BJ (cell line): Measurements from ENCODE around the gene PRIM2. TPM values are rescaled to one million over a fixed set of nuclear protein-coding genes. Genes with fewer than 3 reads are reported as not detected.
"Not testable (repeated sequence)": the region's sequence is repeated elsewhere in the genome, so short reads cannot be mapped to it uniquely, and the experiment has no call there.

ENCODE experiments used
- CTCF ChIA-PET: fragments of 350-600 bp; formaldehyde crosslinking; extraction: SDS; loops from one replicate; lab custom pipeline; 2021; ENCODE audit warnings: antibody characterized with exemption, inconsistent platforms; lab: Yijun Ruan, JAX
- POLR2A ChIA-PET: fragments of 300-600 bp; sonication (Branson Sonifier 250); formaldehyde crosslinking; extraction: SDS; loops from one replicate; lab custom pipeline; 2021; ENCODE audit warnings: antibody characterized with exemption; lab: Charles Lee
- DNase-seq: peaks from one replicate; pipeline ENCODE4 v3.0.0-alpha.2; 2011; ENCODE audit warnings: low read depth
- H3K27me3 ChIP-seq: 2 replicates; pipeline ENCODE4 v1.6.0; 2011; ENCODE audit warnings: low read length; ENCODE audit not compliant: control insufficient read depth, insufficient read depth
- H3K36me3 ChIP-seq: 2 replicates; pipeline ENCODE4 v1.5.1; 2011; ENCODE audit warnings: low read length; ENCODE audit not compliant: control insufficient read depth, insufficient read depth
- H3K4me3 ChIP-seq: 2 replicates; pipeline ENCODE4 v1.5.1; 2011; ENCODE audit warnings: low read depth, mild to moderate bottlenecking, control low read depth, low read length
- CTCF ChIP-seq: IDR thresholded peaks from 2 replicates; pipeline ENCODE4 v1.5.1; 2011; ENCODE audit warnings: low read depth, mild to moderate bottlenecking, control low read depth, inconsistent platforms, low read length, moderate library complexity; ENCODE audit not compliant: insufficient read depth
- polyA plus RNA-seq: library from polyadenylated mRNA; depleted of rRNA; stranded (reverse); fragments of >200 nt; gene quantifications from 2 replicates; pipeline ENCODE4 v1.2.3, GENCODE V29; 2011

The PRIM2 gene
- polyA plus RNA-seq, 1 experiment = 12.5 TPM

GRCh38 chr6:57310817-57311157, 6.6 kb upstream of the PRIM2 start:
- CTCF ChIA-PET = no interaction called here
- POLR2A ChIA-PET = no interaction called here
- no peaks in the 10 kb centered on the region for H3K36me3 ChIP-seq

GRCh38 chr6:57311300-57312003, 6.0 kb upstream of the PRIM2 start:
- H3K27me3 ChIP-seq, H3K4me3 ChIP-seq, H3K36me3 ChIP-seq, DNase-seq, POLR2A ChIA-PET, CTCF ChIA-PET: not testable (repeated sequence)

More at GRCh38 chr6:57310817-57311157, 6.6 kb upstream of the PRIM2 start:
- no peak for DNase-seq
- no peaks in the 10 kb centered on the region for H3K27me3 ChIP-seq
- TF ChIP-seq CTCF = no peak
- H3K4me3 ChIP-seq = no peak overlapping the region

- Histone ChIP-seq H3K4me3 (no peak overlapping the region), H3K36me3 (no peaks in the 10 kb centered on the region), H3K27me3 (no peaks in the 10 kb centered on the region)
- CTCF ChIA-PET = no interaction called here
- TF ChIP-seq CTCF = no peak
- DNase-seq = no peak
- POLR2A ChIA-PET = no interaction called here
Observed at GRCh38 chr6:57312004-57312345, 5.5 kb upstream of the PRIM2 start.

GRCh38 chr6:57313009-57313408, 4.4 kb upstream of the PRIM2 start:
- no peak for TF ChIP-seq CTCF
- no peaks in the 10 kb centered on the region for H3K36me3 ChIP-seq
- no peaks in the 10 kb centered on the region for H3K27me3 ChIP-seq
- no peak overlapping the region for H3K4me3 ChIP-seq
- ChIA-PET CTCF (interaction anchor here (1.1 to 4.7 kb wide), 3 partner anchors 8 to 358 kb away, joined by 3 to 87 read pairs (median 4); partner anchors contain the start of gene BEND6), POLR2A (interaction anchor here (0.6 kb wide), 1 partner anchor 161 kb away, joined by 8 read pairs; no protein-coding TSS in a partner anchor)
- no peak for DNase-seq

- no peak for TF ChIP-seq CTCF
- Histone ChIP-seq H3K36me3 (no peaks in the 10 kb centered on the region), H3K4me3 (no peak overlapping the region), H3K27me3 (no peaks in the 10 kb centered on the region)
- ChIA-PET POLR2A (interaction anchor here (0.6 to 1.2 kb wide), 2 partner anchors 142 to 160 kb away, joined by 3 to 8 read pairs; no protein-coding TSS in a partner anchor), CTCF (interaction anchor here (0.6 to 4.7 kb wide), 15 partner anchors 9 to 603 kb away, joined by 3 to 87 read pairs (median 4); partner anchors contain the start of genes BEND6 and RAB23)
- DNase-seq = peak; percentile 98
Observed at GRCh38 chr6:57313711-57314471, 3.5 kb upstream of the PRIM2 start.
